Trophoblast cell (in vitro differentiated cells and primary cell): ENCODE measurements around the gene STX2.

Source experiments
- DNase-seq, 2 donors: peaks; one replicate each; pipeline ENCODE4 v3.0.0-alpha.2; 2016
- H2AFZ ChIP-seq: 2 replicates; pipeline ENCODE4 v1.6.1; 2013; ENCODE audit warnings: low read length, moderate library complexity, mild to moderate bottlenecking; ENCODE audit not compliant: insufficient read depth, poor library complexity
- H2AK5ac ChIP-seq: 2 replicates; pipeline ENCODE4 v1.6.1; 2013; ENCODE audit warnings: mild to moderate bottlenecking, low read length
- H2BK120ac ChIP-seq: 2 replicates; pipeline ENCODE4 v1.6.1; 2013; ENCODE audit warnings: low read length, mild to moderate bottlenecking, moderate library complexity; ENCODE audit not compliant: insufficient read depth, poor library complexity
- H2BK12ac ChIP-seq: 2 replicates; pipeline ENCODE4 v1.6.1; 2013; ENCODE audit warnings: mild to moderate bottlenecking, low read length, moderate library complexity
- H2BK5ac ChIP-seq: 2 replicates; pipeline ENCODE4 v1.6.1; 2013; ENCODE audit warnings: low read length, low read depth, moderate library complexity, mild to moderate bottlenecking; ENCODE audit not compliant: poor library complexity
- H3K14ac ChIP-seq: 2 replicates; pipeline ENCODE4 v1.6.1; 2013; ENCODE audit warnings: mild to moderate bottlenecking, low read length
- H3K18ac ChIP-seq: 2 replicates; pipeline ENCODE4 v1.6.1; 2013; ENCODE audit warnings: mild to moderate bottlenecking, low read length
- H3K23ac ChIP-seq: 2 replicates; pipeline ENCODE4 v1.6.1; 2013; ENCODE audit warnings: low read length
- H3K27ac ChIP-seq: 2 replicates; pipeline ENCODE4 v1.5.1; 2013; ENCODE audit warnings: low read depth, mild to moderate bottlenecking, inconsistent platforms, low read length, moderate library complexity
- H3K27me3 ChIP-seq: 2 replicates; pipeline ENCODE4 v1.6.1; 2013; ENCODE audit warnings: inconsistent platforms, mild to moderate bottlenecking, low read length, moderate library complexity; ENCODE audit not compliant: insufficient read depth
- H3K36me3 ChIP-seq, 2 experiments: 1 replicate in 1 of 2; 2 replicates in 1 of 2; pipeline ENCODE4 v1.6.1; 2013; ENCODE audit warnings: low read length in 2 of 2, mild to moderate bottlenecking in 2 of 2, moderate library complexity in 1 of 2; ENCODE audit not compliant: insufficient read depth in 2 of 2, control insufficient read depth in 1 of 2
- H3K4ac ChIP-seq: 2 replicates; pipeline ENCODE4 v1.6.1; 2013; ENCODE audit warnings: low read depth, mild to moderate bottlenecking, low read length, moderate library complexity
- H3K4me1 ChIP-seq, 2 experiments: 1 replicate in 1 of 2; 2 replicates in 1 of 2; pipeline ENCODE4 v1.6.1; 2013; ENCODE audit warnings: low read length in 2 of 2, mild to moderate bottlenecking in 2 of 2, moderate library complexity in 1 of 2; ENCODE audit not compliant: insufficient read depth in 2 of 2, control insufficient read depth in 1 of 2
- H3K4me2 ChIP-seq: 2 replicates; pipeline ENCODE4 v1.6.1; 2013; ENCODE audit warnings: inconsistent platforms, mild to moderate bottlenecking, low read length, moderate library complexity
- H3K4me3 ChIP-seq: 2 replicates; pipeline ENCODE4 v1.5.1; 2013; ENCODE audit warnings: mild to moderate bottlenecking, low read depth, low read length, inconsistent platforms
- H3K79me1 ChIP-seq: one replicate; pipeline ENCODE4 v1.6.1; 2013; ENCODE audit warnings: low read length
- H3K79me2 ChIP-seq: 2 replicates; pipeline ENCODE4 v1.6.1; 2013; ENCODE audit warnings: low read length, mild to moderate bottlenecking; ENCODE audit not compliant: control insufficient read depth, insufficient read depth, poor library complexity
- H3K9ac ChIP-seq: 2 replicates; pipeline ENCODE4 v1.6.1; 2013; ENCODE audit warnings: mild to moderate bottlenecking, low read length
- H3K9me3 ChIP-seq: 2 replicates; pipeline ENCODE4 v1.6.1; 2013; ENCODE audit warnings: low read depth, mild to moderate bottlenecking, control low read depth, inconsistent platforms, low read length; ENCODE audit not compliant: insufficient read depth
- H4K12ac ChIP-seq: 2 replicates; pipeline ENCODE4 v1.6.1; 2013; ENCODE audit warnings: low read depth, mild to moderate bottlenecking, low read length, moderate library complexity
- H4K8ac ChIP-seq: 2 replicates; pipeline ENCODE4 v1.6.1; 2013; ENCODE audit warnings: low read depth, mild to moderate bottlenecking, low read length, moderate library complexity
- H4K91ac ChIP-seq: one replicate; pipeline ENCODE4 v1.6.1; 2013; ENCODE audit warnings: low read depth, mild to moderate bottlenecking, low read length, moderate library complexity
- WGBS: extraction: QIAGEN DNeasy Blood & Tissue Kit; methylation state at CpG from one replicate; pipeline ENCODE4 v1.1.7; 2013; ENCODE audit warnings: missing lambda C conversion rate; ENCODE audit not compliant: insufficient read length, insufficient coverage; ENCODE audit errors: extremely low coverage; 5-methylcytosine and 5-hydroxymethylcytosine counted together

Gene STX2

GRCh38 chr12:130835436-130835835 lies 3.6 kb downstream of the STX2 start:
- H3K79me1 ChIP-seq, result no peaks in the 10 kb centered on the region
- no peak overlapping the region for H3K9ac ChIP-seq
- H3K79me2 ChIP-seq, result no peaks in the 10 kb centered on the region
- H3K14ac ChIP-seq, result no peak overlapping the region
- H2BK12ac ChIP-seq, result no peak overlapping the region
- no CpG with 5 or more reads among the region's 6 CpGs for whole genome bisulfite sequencing
- no peak overlapping the region for H3K4ac ChIP-seq
- H3K23ac ChIP-seq, result no peak overlapping the region
- H3K36me3 ChIP-seq, result peaks cover 0 to 2% of the 10 kb centered on the region in 2 experiments
- H3K27ac ChIP-seq, result no peak overlapping the region
- peaks cover 2% of the 10 kb centered on the region in 2 experiments for H3K4me1 ChIP-seq
- DNase-seq, result no peak
- no peak overlapping the region for H2AK5ac ChIP-seq
- H4K8ac ChIP-seq, result no peak overlapping the region
- no peaks in the 10 kb centered on the region for H3K27me3 ChIP-seq
- no peak overlapping the region for H2BK120ac ChIP-seq
- H2AFZ ChIP-seq, result no peak overlapping the region
- H3K9me3 ChIP-seq, result peaks cover 2% of the 10 kb centered on the region
- H3K4me2 ChIP-seq, result no peak overlapping the region
- no peak overlapping the region for H3K18ac ChIP-seq
- H4K12ac ChIP-seq, result no peak overlapping the region
- no peak overlapping the region for H3K4me3 ChIP-seq
- H4K91ac ChIP-seq, result no peak overlapping the region
- H2BK5ac ChIP-seq, result no peak overlapping the region

GRCh38 chr12:130835011-130835410 lies 4.0 kb downstream of the STX2 start:
- H3K79me2 ChIP-seq, result no peaks in the 10 kb centered on the region
- no peak overlapping the region for H4K12ac ChIP-seq
- H3K36me3 ChIP-seq, result peaks cover 0 to 2% of the 10 kb centered on the region in 2 experiments
- H3K18ac ChIP-seq, result no peak overlapping the region
- WGBS, result no CpG with 5 or more reads among the region's 11 CpGs
- no peak overlapping the region for H3K4ac ChIP-seq
- no peak overlapping the region for H4K91ac ChIP-seq
- H3K14ac ChIP-seq, result no peak overlapping the region
- H2AK5ac ChIP-seq, result no peak overlapping the region
- H4K8ac ChIP-seq, result no peak overlapping the region
- no peak overlapping the region for H3K23ac ChIP-seq
- no peaks in the 10 kb centered on the region for H3K79me1 ChIP-seq
- no peak overlapping the region for H3K9ac ChIP-seq
- peaks cover 2% of the 10 kb centered on the region in 2 experiments for H3K4me1 ChIP-seq
- DNase-seq, result no peak
- no peak overlapping the region for H2AFZ ChIP-seq
- H3K27me3 ChIP-seq, result no peaks in the 10 kb centered on the region
- no peak overlapping the region for H2BK12ac ChIP-seq
- no peak overlapping the region for H2BK120ac ChIP-seq
- H3K4me3 ChIP-seq, result no peak overlapping the region
- H3K9me3 ChIP-seq, result peaks cover 4% of the 10 kb centered on the region
- no peak overlapping the region for H3K27ac ChIP-seq
- no peak overlapping the region for H2BK5ac ChIP-seq
- H3K4me2 ChIP-seq, result no peak overlapping the region

- WGBS, result no CpG with 5 or more reads among the region's 17 CpGs
- Histone ChIP-seq H2AK5ac (no peak overlapping the region), H2BK5ac (no peak overlapping the region), H3K36me3 (peaks cover 0 to 2% of the 10 kb centered on the region in 2 experiments), H3K18ac (no peak overlapping the region), H3K23ac (no peak overlapping the region), H3K4me2 (no peak overlapping the region), H2BK12ac (no peak overlapping the region), H3K79me2 (no peaks in the 10 kb centered on the region), H3K14ac (no peak overlapping the region), H3K4me3 (no peak overlapping the region), H4K8ac (no peak overlapping the region), H2AFZ (no peak overlapping the region), H3K79me1 (no peaks in the 10 kb centered on the region), H2BK120ac (no peak overlapping the region), H3K9me3 (peaks cover 4% of the 10 kb centered on the region), H3K27ac (no peak overlapping the region), H3K27me3 (no peaks in the 10 kb centered on the region), H3K9ac (no peak overlapping the region), H3K4ac (no peak overlapping the region), H4K91ac (no peak overlapping the region), H3K4me1 (no peaks in the 10 kb centered on the region), H4K12ac (no peak overlapping the region)
- peak in 1 of 2 donors; percentile 15 for DNase-seq
Observed at GRCh38 chr12:130832561-130833209, 6.4 kb downstream of the STX2 start.

- Histone ChIP-seq H4K91ac (no peak overlapping the region), H4K12ac (no peak overlapping the region), H3K9ac (no peak overlapping the region), H3K14ac (no peak overlapping the region), H2BK5ac (no peak overlapping the region), H3K4ac (no peak overlapping the region), H2BK120ac (no peak overlapping the region), H3K27me3 (no peaks in the 10 kb centered on the region), H2BK12ac (no peak overlapping the region), H2AFZ (no peak overlapping the region), H3K4me3 (no peak overlapping the region), H4K8ac (no peak overlapping the region), H3K36me3 (peaks cover 0 to 2% of the 10 kb centered on the region in 2 experiments), H3K4me1 (no peaks in the 10 kb centered on the region), H3K18ac (no peak overlapping the region), H2AK5ac (no peak overlapping the region), H3K79me1 (no peaks in the 10 kb centered on the region), H3K23ac (no peak overlapping the region), H3K79me2 (no peaks in the 10 kb centered on the region), H3K27ac (no peak overlapping the region), H3K9me3 (peaks cover 4% of the 10 kb centered on the region), H3K4me2 (no peak overlapping the region)
- WGBS, result no CpG with 5 or more reads among the region's 5 CpGs
- DNase-seq, result no peak
Observed at GRCh38 chr12:130831876-130832405, 7.1 kb downstream of the STX2 start.
